Hepatocyte (in vitro differentiated cells): ENCODE measurements around the gene PEAR1.

ENCODE experiments used
- EZH2 ChIP-seq: fragments of 200-600 bp; sonication (generic); IDR thresholded peaks from 2 replicates; pipeline ENCODE4 v1.6.1; 2016; ENCODE audit warnings: antibody characterized with exemption, mild to moderate bottlenecking, borderline replicate concordance
- EZH2phosphoT487 ChIP-seq: fragments of 200-600 bp; sonication (generic); IDR thresholded peaks from one replicate; pipeline ENCODE4 v1.6.1; 2018; ENCODE audit warnings: antibody characterized with exemption, mild to moderate bottlenecking, low read depth, moderate library complexity; ENCODE audit not compliant: unreplicated experiment, severe bottlenecking
- TF ChIP-seq, protein P1 (sequence below): fragments of 200-600 bp; sonication (generic); IDR thresholded peaks from 2 replicates; pipeline ENCODE4 v1.5.1; 2016; ENCODE audit warnings: antibody characterized with exemption, mild to moderate bottlenecking; ENCODE audit not compliant: poor library complexity

GRCh38 chr1:156860113-156860627, 33.3 kb upstream of the PEAR1 start:
- TF ChIP-seq, protein P1, sequence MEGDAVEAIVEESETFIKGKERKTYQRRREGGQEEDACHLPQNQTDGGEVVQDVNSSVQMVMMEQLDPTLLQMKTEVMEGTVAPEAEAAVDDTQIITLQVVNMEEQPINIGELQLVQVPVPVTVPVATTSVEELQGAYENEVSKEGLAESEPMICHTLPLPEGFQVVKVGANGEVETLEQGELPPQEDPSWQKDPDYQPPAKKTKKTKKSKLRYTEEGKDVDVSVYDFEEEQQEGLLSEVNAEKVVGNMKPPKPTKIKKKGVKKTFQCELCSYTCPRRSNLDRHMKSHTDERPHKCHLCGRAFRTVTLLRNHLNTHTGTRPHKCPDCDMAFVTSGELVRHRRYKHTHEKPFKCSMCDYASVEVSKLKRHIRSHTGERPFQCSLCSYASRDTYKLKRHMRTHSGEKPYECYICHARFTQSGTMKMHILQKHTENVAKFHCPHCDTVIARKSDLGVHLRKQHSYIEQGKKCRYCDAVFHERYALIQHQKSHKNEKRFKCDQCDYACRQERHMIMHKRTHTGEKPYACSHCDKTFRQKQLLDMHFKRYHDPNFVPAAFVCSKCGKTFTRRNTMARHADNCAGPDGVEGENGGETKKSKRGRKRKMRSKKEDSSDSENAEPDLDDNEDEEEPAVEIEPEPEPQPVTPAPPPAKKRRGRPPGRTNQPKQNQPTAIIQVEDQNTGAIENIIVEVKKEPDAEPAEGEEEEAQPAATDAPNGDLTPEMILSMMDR, result peak; percentile 89
- TF ChIP-seq EZH2phosphoT487, result no peak
- TF ChIP-seq EZH2, result no peak
